Right lobe of liver (tissue), 6 donors: ENCODE data around the gene WDR54. TPM values are rescaled to one million over a fixed set of nuclear protein-coding genes. Genes with fewer than 3 reads are reported as not detected.
A peak's percentile ranks its signal among the peaks of the same experiment; 100 is the strongest.

Experiments used
- ATAC-seq, 4 donors: fragments of 200-7000 bp; cut with Tn5 transposase; one replicate each; pipeline ENCODE4 v1.9.1; 2020; ENCODE audit warnings: mild to moderate bottlenecking in 4 of 4, moderate library complexity in 4 of 4
- DNase-seq, 3 donors: peaks; one replicate each; pipeline ENCODE4 v3.0.0-alpha.2; 2020
- H3K27ac ChIP-seq, 3 donors: fragments of 200-600 bp; one replicate each; pipeline ENCODE4 v1.8.0; 2022
- H3K27me3 ChIP-seq, 2 donors: fragments of 200-600 bp; one replicate each; pipeline ENCODE4 v1.8.0; 2022
- H3K36me3 ChIP-seq, 4 donors: fragments of 200-600 bp; sonication (generic) in 1 of 4; one replicate each; pipeline versions ENCODE4 v1.5.1 to v1.8.0; 2017 to 2022; ENCODE audit warnings: control low read depth in 1 of 4
- H3K4me1 ChIP-seq, 4 donors: fragments of 200-600 bp; sonication (generic) in 1 of 4; one replicate each; pipeline versions ENCODE4 v1.5.1 to v1.8.0; 2017 to 2022; ENCODE audit warnings: control low read depth in 1 of 4
- H3K4me3 ChIP-seq, 3 donors: fragments of 200-600 bp; one replicate each; pipeline ENCODE4 v1.8.0; 2022
- H3K9me3 ChIP-seq, 4 donors: fragments of 200-600 bp; sonication (generic) in 1 of 4; one replicate each; pipeline versions ENCODE4 v1.5.1 to v1.8.0; 2017 to 2022; ENCODE audit warnings: control low read depth in 1 of 4
- POLR2A ChIP-seq: fragments of 450-650 bp; IDR thresholded peaks from one replicate; pipeline ENCODE4 v1.6.1; 2017; ENCODE audit warnings: antibody characterized with exemption, mild to moderate bottlenecking
- WGBS: methylation state at CpG from one replicate; pipeline ENCODE4 v1.1.6; 2018; ENCODE audit warnings: low coverage, low lambda C conversion rate; ENCODE audit not compliant: insufficient coverage; ENCODE audit errors: missing lambda C conversion rate; 5-methylcytosine and 5-hydroxymethylcytosine counted together
- intact Hi-C, 2 donors: fragments of 100-400 bp; cut with DNase I; formaldehyde crosslinking; loops; one replicate each; pipeline versions ENCODE4 v1.11.2 to v1.14.1; 2022
- total RNA-seq, 6 experiments: library from RNA; depleted of rRNA in 2 of 6; stranded (reverse); fragments of >200 nt in 2 of 6; fragmentation: NEBNext Ultra II Directional in 3 of 6; extraction: Animal tissue kit (Norgen Biotek cat#: 25700) in 3 of 6; gene quantifications; one replicate each; pipeline versions ENCODE4 v1.1.0 to v1.2.4, GENCODE V29; 2016 to 2023
- TF ChIP-seq, protein P1 (sequence below), 4 donors: fragments of 200-600 bp in 3 of 4; fragments of 450-650 bp in 1 of 4; IDR thresholded peaks; one replicate each; pipeline versions ENCODE4 v1.5.1 to v1.8.0; 2016 to 2022; ENCODE audit warnings: antibody characterized with exemption in 4 of 4, mild to moderate bottlenecking in 2 of 4
- donor health status: DM: no; HTN: yes; CAD: no.
- donor health status: DM: no; HTN: no; CAD: no.
- donor health status: DM: no; HTN: no; CAD: no.
- donor health status: DM: no; HTN: yes; CAD: no.
- donor health status: DM: no; HTN: yes; CAD: no.

The WDR54 gene
- total RNA-seq, 6 experiments from 2014 or later: 1.6 to 5.3 (median 2.2) TPM

DNA sequence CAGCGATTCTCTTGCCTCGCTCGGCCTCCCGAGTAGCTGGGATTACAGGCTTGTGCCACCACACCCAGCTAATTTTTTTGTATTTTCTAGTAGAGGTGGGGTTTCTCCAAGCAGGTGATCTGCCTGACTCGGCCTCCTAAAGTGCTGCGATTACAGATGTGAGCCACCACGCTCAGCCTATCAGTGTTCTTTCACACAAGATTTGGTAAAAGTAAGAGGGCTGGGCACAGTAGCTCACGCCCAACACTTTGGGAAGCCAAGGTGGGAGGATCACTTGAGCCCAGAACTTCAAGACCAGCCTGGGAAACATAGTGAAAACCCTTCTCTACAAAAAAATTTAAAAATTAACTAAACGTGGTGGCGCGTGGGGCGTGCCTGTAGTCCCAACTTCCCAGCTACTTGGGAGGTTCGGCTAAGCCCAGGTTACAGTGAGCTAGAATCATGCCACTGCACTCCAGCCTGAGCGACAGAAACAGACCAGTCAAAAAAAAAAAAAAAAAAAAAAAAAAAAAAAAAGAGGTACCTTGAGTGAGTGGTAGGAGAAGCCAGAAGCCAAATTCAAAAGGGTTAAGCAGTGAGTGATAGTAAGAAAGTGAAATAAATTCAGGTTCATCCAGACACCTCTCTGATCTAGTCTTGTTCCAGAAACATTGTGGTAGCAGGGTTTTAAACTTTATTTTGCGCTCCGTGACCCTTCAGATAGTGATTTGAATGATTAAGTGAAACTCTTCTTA is 50.0 kb downstream of the WDR54 start:
- intact Hi-C loops: no loop called here
- H3K36me3 ChIP-seq: peaks cover 0 to 16% (median 5%) of the 10 kb centered on the region in 4 donors
- peak overlapping the region; percentile 66 to 91 (median 88) for H3K27ac ChIP-seq
- peak overlapping the region; percentile 56 to 65 (median 57) for H3K4me3 ChIP-seq
- ATAC-seq (peak; percentile 26 to 41 (median 28)), DNase-seq (no peak)
- H3K27me3 ChIP-seq: no peaks in the 10 kb centered on the region
- 21% methylated on average over 15 of the region's 16 CpGs for WGBS
- no peaks in the 10 kb centered on the region for H3K9me3 ChIP-seq
- TF ChIP-seq, protein P1, sequence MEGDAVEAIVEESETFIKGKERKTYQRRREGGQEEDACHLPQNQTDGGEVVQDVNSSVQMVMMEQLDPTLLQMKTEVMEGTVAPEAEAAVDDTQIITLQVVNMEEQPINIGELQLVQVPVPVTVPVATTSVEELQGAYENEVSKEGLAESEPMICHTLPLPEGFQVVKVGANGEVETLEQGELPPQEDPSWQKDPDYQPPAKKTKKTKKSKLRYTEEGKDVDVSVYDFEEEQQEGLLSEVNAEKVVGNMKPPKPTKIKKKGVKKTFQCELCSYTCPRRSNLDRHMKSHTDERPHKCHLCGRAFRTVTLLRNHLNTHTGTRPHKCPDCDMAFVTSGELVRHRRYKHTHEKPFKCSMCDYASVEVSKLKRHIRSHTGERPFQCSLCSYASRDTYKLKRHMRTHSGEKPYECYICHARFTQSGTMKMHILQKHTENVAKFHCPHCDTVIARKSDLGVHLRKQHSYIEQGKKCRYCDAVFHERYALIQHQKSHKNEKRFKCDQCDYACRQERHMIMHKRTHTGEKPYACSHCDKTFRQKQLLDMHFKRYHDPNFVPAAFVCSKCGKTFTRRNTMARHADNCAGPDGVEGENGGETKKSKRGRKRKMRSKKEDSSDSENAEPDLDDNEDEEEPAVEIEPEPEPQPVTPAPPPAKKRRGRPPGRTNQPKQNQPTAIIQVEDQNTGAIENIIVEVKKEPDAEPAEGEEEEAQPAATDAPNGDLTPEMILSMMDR (IDR thresholded peaks at IDR 0.05): no peak
- no peak for TF ChIP-seq POLR2A
- peaks cover 0 to 16% (median 5%) of the 10 kb centered on the region in 4 donors for H3K4me1 ChIP-seq

DNA sequence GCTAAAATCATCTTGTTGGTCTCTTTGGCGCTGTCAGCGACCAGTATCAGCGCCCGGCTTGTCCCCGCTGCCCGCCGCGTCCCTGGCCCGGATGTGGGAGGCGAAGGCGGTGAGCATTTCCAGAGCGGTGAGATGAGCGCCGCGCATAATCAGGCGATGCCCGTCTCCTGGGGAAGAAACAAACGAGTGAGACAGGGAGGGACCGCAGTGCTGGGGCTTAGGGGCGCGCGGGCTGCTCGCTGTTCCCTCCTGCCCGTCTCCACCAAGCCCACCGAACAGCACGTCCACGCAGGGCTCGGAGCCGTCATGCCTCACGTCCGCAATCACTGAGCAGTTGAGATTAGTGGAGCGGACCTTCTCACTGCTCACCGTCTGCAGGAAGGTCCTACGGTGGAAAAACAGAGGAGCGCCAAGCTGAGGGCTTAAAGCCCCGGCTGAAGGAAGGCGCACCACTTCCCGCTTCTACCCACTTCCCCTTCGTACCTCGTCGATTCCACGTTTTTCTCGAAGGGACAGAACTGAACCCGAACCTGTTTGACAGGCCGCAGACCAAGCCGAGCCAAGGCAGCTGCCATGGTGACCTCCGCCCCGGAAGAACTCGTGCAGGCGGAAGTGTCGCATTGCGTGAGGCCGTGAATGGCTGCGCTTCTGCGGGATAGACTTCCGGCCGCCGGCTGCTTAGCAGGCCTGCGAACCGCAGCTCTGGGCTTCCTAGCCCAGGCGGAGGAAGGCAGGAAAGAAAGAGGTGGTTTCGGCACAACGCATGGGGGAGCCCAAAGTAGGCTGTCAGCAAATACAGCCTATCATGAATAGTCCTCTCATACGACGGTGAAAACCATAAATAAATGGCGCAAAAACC is 50.8 kb downstream of the WDR54 start, which contains the start of gene MRPL53:
Gene MRPL53, minus strand, starts transcription at position 595 of the 859 bp plus-strand sequence. Its CDS starts 20 bp downstream, at position 575.
- intact Hi-C loops: no loop called here
- ATAC-seq (peak; percentile 93 to 95 (median 94)), DNase-seq (peak; percentile 94 to 96 (median 95))
- peaks cover 0 to 16% (median 5%) of the 10 kb centered on the region in 4 donors for H3K36me3 ChIP-seq
- TF ChIP-seq POLR2A: peak; percentile 82
- TF ChIP-seq, protein P1 (IDR thresholded peaks at IDR 0.05): no peak
- no peaks in the 10 kb centered on the region for H3K9me3 ChIP-seq
- H3K4me1 ChIP-seq: peaks cover 0 to 24% (median 5%) of the 10 kb centered on the region in 4 donors
- WGBS: under 1% methylated on average over 49 of the region's 66 CpGs
- peak within 1 kb of the TSS; percentile 56 to 65 (median 57) for H3K4me3 ChIP-seq
- H3K27me3 ChIP-seq: no peaks in the 10 kb centered on the region
- peak within 1 kb of the TSS; percentile 66 to 91 (median 88) for H3K27ac ChIP-seq

DNA sequence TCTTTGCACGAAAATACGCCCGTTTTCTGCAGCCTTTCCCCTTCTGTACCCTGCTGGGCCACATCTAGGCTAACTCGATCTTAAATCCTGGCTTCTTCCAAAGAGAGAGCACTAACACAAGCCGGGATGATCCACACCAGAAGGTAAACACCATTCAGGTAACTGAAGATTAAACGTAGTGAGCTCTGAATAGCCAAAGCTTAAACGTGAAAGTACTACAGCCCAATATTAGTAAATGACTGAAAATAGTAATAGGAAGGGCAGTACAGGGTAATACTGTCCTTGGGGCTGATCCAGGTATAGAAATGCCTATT is 51.4 kb downstream of the WDR54 start:
- WGBS: 5% methylated on average over 7 of the region's 7 CpGs
- DNase-seq (no peak), ATAC-seq (peak; percentile 8 to 19 (median 14))
- peak overlapping the region; percentile 56 to 65 (median 57) for H3K4me3 ChIP-seq
- H3K27ac ChIP-seq: peak overlapping the region; percentile 66 to 91 (median 88)
- H3K9me3 ChIP-seq: no peaks in the 10 kb centered on the region
- no peaks in the 10 kb centered on the region for H3K27me3 ChIP-seq
- TF ChIP-seq, protein P1 (IDR thresholded peaks at IDR 0.05): no peak
- no peak for TF ChIP-seq POLR2A
- H3K4me1 ChIP-seq: peaks cover 0 to 29% (median 5%) of the 10 kb centered on the region in 4 donors
- H3K36me3 ChIP-seq: peaks cover 0 to 16% (median 5%) of the 10 kb centered on the region in 4 donors
- intact Hi-C loops: no loop called here

DNA sequence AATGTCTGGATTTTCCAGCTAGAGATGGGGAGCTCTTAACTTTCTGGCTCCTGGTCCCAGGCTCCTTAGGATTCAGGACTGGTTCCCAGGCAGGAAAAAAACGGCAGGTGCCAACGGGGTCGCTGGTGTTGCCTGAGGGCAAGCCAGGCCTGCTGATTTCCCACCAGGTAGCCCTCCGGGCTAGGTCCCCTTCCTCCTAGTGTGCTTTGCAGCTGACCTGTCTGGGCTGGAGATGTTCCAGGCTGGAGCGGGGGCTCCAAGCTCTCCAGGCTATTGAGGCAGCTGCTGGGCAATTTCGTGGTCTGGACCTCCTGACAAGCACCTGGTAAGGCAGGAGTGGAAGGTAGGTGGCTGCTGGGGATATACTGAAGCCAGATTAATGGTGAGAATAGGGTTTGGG is 53.0 kb downstream of the WDR54 start:
- H3K4me3 ChIP-seq: no peak overlapping the region
- intact Hi-C loops: no loop called here
- no peak for DNase-seq
- TF ChIP-seq, protein P1 (IDR thresholded peaks at IDR 0.05): no peak
- TF ChIP-seq POLR2A: no peak
- H3K36me3 ChIP-seq: peaks cover 0 to 20% (median 5%) of the 10 kb centered on the region in 4 donors
- H3K9me3 ChIP-seq: no peaks in the 10 kb centered on the region
- H3K27me3 ChIP-seq: no peaks in the 10 kb centered on the region
- peaks cover 0 to 29% (median 5%) of the 10 kb centered on the region in 4 donors for H3K4me1 ChIP-seq
- H3K27ac ChIP-seq: no peak overlapping the region
- ATAC-seq: no peak
- 88% methylated on average over 3 of the region's 6 CpGs for WGBS
